K562 (cell line): ENCODE results near the gene MOB3C. TPM values are rescaled to one million over a fixed set of nuclear protein-coding genes. Genes with fewer than 3 reads are reported as not detected.

Source experiments
- ATAC-seq: fragments of 200-7000 bp; cut with Tn5 transposase; 3 replicates; pipeline ENCODE4 v1.9.1; 2020; ENCODE audit warnings: moderate library complexity
- BruUV-seq: library from RNA; stranded (reverse); fragments of 400-500 nt; replicated peaks from 2 replicates; lab custom pipeline; 2021; lab: Mats Ljungman, UMichigan
- CTCF ChIA-PET: fragments of 300-600 bp; formaldehyde crosslinking; extraction: SDS; loops from one replicate; lab custom pipeline; 2021; ENCODE audit warnings: low intra/inter-chr PET ratio; lab: Yijun Ruan, JAX
- POLR2A ChIA-PET: fragments of 300-600, 350-650 bp; sonication (Branson Sonifier 250); formaldehyde crosslinking; extraction: SDS; loops from one replicate; lab custom pipeline; 2021; ENCODE audit warnings: antibody characterized with exemption, inconsistent platforms; lab: Yijun Ruan, JAX
- DNase-seq, 4 experiments: peaks; one replicate each; pipeline versions ENCODE4 v3.0.0 to v3.0.0-alpha.2; 2011 to 2018; ENCODE audit warnings: low spot score in 3 of 4, mixed read lengths in 3 of 4; ENCODE audit errors: extremely low read depth in 1 of 4
- FAIRE-seq: peaks from 2 replicates; lab custom pipeline; 2011; peaks lifted over from hg19 to GRCh38; lab: Jason Lieb, UNC
- H2AFZ ChIP-seq: 2 replicates; pipeline ENCODE4 v1.6.0; 2011; ENCODE audit warnings: low read depth, low read length, control low read depth, inconsistent platforms
- H3K27ac ChIP-seq: fragments of 200-600 bp; 3 replicates; pipeline ENCODE4 v1.8.0; 2011; ENCODE audit warnings: low read depth, mild to moderate bottlenecking, control low read depth, inconsistent platforms, low read length, moderate library complexity, mixed read lengths; ENCODE audit errors: extremely low read depth
- H3K27me3 ChIP-seq, 2 experiments: fragments of 300-600 bp in 1 of 2; 2 replicates in 1 of 2; 3 replicates in 1 of 2; pipeline versions ENCODE4 v1.6.0 to v1.8.0; 2011; ENCODE audit warnings: inconsistent platforms in 2 of 2, low read length in 2 of 2, mild to moderate bottlenecking in 1 of 2, mixed read lengths in 1 of 2, moderate library complexity in 1 of 2; ENCODE audit not compliant: control insufficient read depth in 2 of 2, insufficient read depth in 2 of 2
- H3K36me3 ChIP-seq: fragments of 300-600 bp; 3 replicates; pipeline ENCODE4 v1.8.0; 2011; ENCODE audit warnings: mild to moderate bottlenecking, low read length, inconsistent platforms; ENCODE audit not compliant: control insufficient read depth, insufficient read depth
- H3K4me1 ChIP-seq, 2 experiments: fragments of 200-600 bp in 1 of 2; replicated peaks in 1 of 2; 2 replicates in 1 of 2; 3 replicates in 1 of 2; pipeline versions ENCODE4 v1.5.1 to v1.8.0; 2011; ENCODE audit warnings: inconsistent platforms in 2 of 2, low read length in 2 of 2, mild to moderate bottlenecking in 1 of 2, mixed read lengths in 1 of 2, moderate library complexity in 1 of 2; ENCODE audit not compliant: control insufficient read depth in 2 of 2, insufficient read depth in 2 of 2
- H3K4me2 ChIP-seq: 2 replicates; pipeline ENCODE4 v1.6.1; 2011; ENCODE audit warnings: low read length, control low read depth, inconsistent platforms, mixed read lengths; ENCODE audit not compliant: insufficient read depth
- H3K4me3 ChIP-seq: fragments of 200-600 bp; sonication (generic), shearing (Covaris generic); 2 replicates; pipeline ENCODE4 v1.5.1; 2016; ENCODE audit warnings: control low read depth, inconsistent platforms
- H3K79me2 ChIP-seq: fragments of 200-600 bp; 3 replicates; pipeline ENCODE4 v1.8.0; 2011; ENCODE audit warnings: low read length, inconsistent platforms; ENCODE audit not compliant: control insufficient read depth, insufficient read depth
- H3K9ac ChIP-seq, 2 experiments: 2 replicates each; pipeline versions ENCODE4 v1.6.0 to v1.6.1; 2011; ENCODE audit warnings: low read depth in 2 of 2, low read length in 2 of 2, control low read depth in 1 of 2, inconsistent platforms in 1 of 2, mild to moderate bottlenecking in 1 of 2, mixed read lengths in 1 of 2; ENCODE audit not compliant: insufficient read depth in 1 of 2
- H3K9me1 ChIP-seq: one replicate; pipeline ENCODE4 v1.6.0; 2011; ENCODE audit warnings: inconsistent platforms, mild to moderate bottlenecking, low read length, moderate library complexity; ENCODE audit not compliant: control insufficient read depth, insufficient read depth
- H3K9me3 ChIP-seq: replicated peaks from 2 replicates; pipeline ENCODE4 v1.5.1; 2011; ENCODE audit warnings: low read depth, low read length, inconsistent platforms; ENCODE audit not compliant: control insufficient read depth, insufficient read depth
- H4K20me1 ChIP-seq: replicated peaks from 2 replicates; pipeline ENCODE4 v1.6.1; 2011; ENCODE audit warnings: low read length, inconsistent platforms, mixed read lengths; ENCODE audit not compliant: control insufficient read depth, insufficient read depth
- ADNP ChIP-seq: fragments of 200-800 bp; sonication (Bioruptor generic); IDR thresholded peaks from 2 replicates; pipeline ENCODE4 v1.6.1; 2016; ENCODE audit warnings: missing genetic modification characterization, missing compliant biosample characterization
- BHLHE40 ChIP-seq: IDR thresholded peaks from 2 replicates; pipeline ENCODE4 v1.6.1; 2011; ENCODE audit warnings: low read length, improper control_type of control experiment
- BRF1 ChIP-seq: IDR thresholded peaks from 3 replicates; pipeline ENCODE4 v1.6.1; 2011; ENCODE audit warnings: borderline replicate concordance, mild to moderate bottlenecking; ENCODE audit not compliant: insufficient read length; ENCODE audit errors: extremely low read depth
- CEBPB ChIP-seq: fragments of 450-650 bp; IDR thresholded peaks from 2 replicates; pipeline ENCODE4 v1.6.1; 2016; ENCODE audit warnings: missing genetic modification characterization, missing compliant biosample characterization
- CTBP1 ChIP-seq: fragments of 450-650 bp; IDR thresholded peaks from 2 replicates; pipeline ENCODE4 v1.6.1; 2016; ENCODE audit warnings: borderline replicate concordance
- ELF2 ChIP-seq: fragments of 250-450 bp; sonication (Bioruptor Pico); IDR thresholded peaks from 2 replicates; pipeline ENCODE4 v1.5.0; 2021; ENCODE audit warnings: mild to moderate bottlenecking
- FOSL1 ChIP-seq: fragments of 200-800 bp; sonication (Bioruptor generic); conservative IDR thresholded peaks from 2 replicates; pipeline ENCODE4 v1.6.1; 2016; ENCODE audit warnings: missing genetic modification characterization, missing compliant biosample characterization
- JUND ChIP-seq, 2 experiments: IDR thresholded peaks; 2 replicates in 1 of 2; 3 replicates in 1 of 2; pipeline ENCODE4 v1.6.1; 2011; ENCODE audit warnings: borderline replicate concordance in 2 of 2, low read depth in 2 of 2, low read length in 2 of 2, improper control_type of control experiment in 1 of 2, missing biosample characterization in 1 of 2, missing genetic modification characterization in 1 of 2, missing genetic modification reagents in 1 of 2
- NR2C1 ChIP-seq, 2 experiments: fragments of 450-650 bp; IDR thresholded peaks; 2 replicates each; pipeline ENCODE4 v1.6.1; 2017; ENCODE audit warnings: mild to moderate bottlenecking in 2 of 2, antibody characterized with exemption in 1 of 2, inconsistent platforms in 1 of 2, missing compliant biosample characterization in 1 of 2, missing genetic modification characterization in 1 of 2
- NRF1 ChIP-seq, 2 experiments: fragments of 450-650 bp; IDR thresholded peaks in 1 of 2; conservative IDR thresholded peaks in 1 of 2; 2 replicates each; pipeline ENCODE4 v1.6.1; 2014; ENCODE audit warnings: mild to moderate bottlenecking in 2 of 2
- POLR3G ChIP-seq: IDR thresholded peaks from 2 replicates; pipeline ENCODE4 v1.6.1; 2011; ENCODE audit not compliant: insufficient read length, insufficient replicate concordance; ENCODE audit errors: extremely low read depth
- TCFL5 ChIP-seq: fragments of 250-450 bp; sonication (Bioruptor Pico); conservative IDR thresholded peaks from 2 replicates; pipeline ENCODE4 v1.6.1; 2021; ENCODE audit warnings: mild to moderate bottlenecking, moderate library complexity, matching md5 sums
- ZBTB7A ChIP-seq: IDR thresholded peaks from 2 replicates; pipeline ENCODE4 v1.6.1; 2011; ENCODE audit warnings: low read depth, mild to moderate bottlenecking, low read length, moderate library complexity, borderline replicate concordance; ENCODE audit not compliant: control insufficient read depth
- ZNF124 ChIP-seq: sonication (generic); formaldehyde crosslinking; IDR thresholded peaks from 2 replicates; pipeline ENCODE4 v1.8.1; 2022; ENCODE audit warnings: missing genetic modification reagents
- ZNF175 ChIP-seq: fragments of 200-800 bp; sonication (Bioruptor generic); IDR thresholded peaks from 2 replicates; pipeline ENCODE4 v1.6.1; 2016; ENCODE audit warnings: low read depth, mild to moderate bottlenecking, missing genetic modification characterization, missing compliant biosample characterization
- ZNF75A ChIP-seq: fragments of 450-650 bp; formaldehyde crosslinking; IDR thresholded peaks from 2 replicates; pipeline ENCODE4 v1.4.0; 2020; ENCODE audit warnings: mild to moderate bottlenecking
- ZNF76 ChIP-seq: fragments of 250-450 bp; sonication (Bioruptor Pico); IDR thresholded peaks from 2 replicates; pipeline ENCODE4 v1.4.0; 2020; ENCODE audit warnings: mild to moderate bottlenecking, moderate library complexity, borderline replicate concordance
- ZNF79 ChIP-seq: fragments of 250-450 bp; sonication (Bioruptor Pico); IDR thresholded peaks from 2 replicates; pipeline ENCODE4 v1.4.0; 2020; ENCODE audit warnings: low read depth, mild to moderate bottlenecking, moderate library complexity
- WGBS: fragments of 100-300 bp; shearing (Covaris generic); methylation state at CpG from one replicate; pipeline ENCODE4 v1.1.6; 2016; ENCODE audit warnings: low coverage, mixed read lengths; ENCODE audit not compliant: insufficient coverage; ENCODE audit errors: missing lambda C conversion rate; 5-methylcytosine and 5-hydroxymethylcytosine counted together
- in situ Hi-C: fragments of 300-500 bp; cut with MboI; formaldehyde crosslinking; loops from 4 replicates; pipeline ENCODE4 v1.15.0; 2018; ENCODE audit warnings: inconsistent platforms, mixed read lengths
- intact Hi-C: fragments of 100-400 bp; cut with micrococcal nuclease; formaldehyde crosslinking; loops from 2 replicates; pipeline ENCODE4 v1.14.2; 2022
- polyA plus RNA-seq, 8 experiments: library from polyadenylated mRNA; depleted of rRNA in 4 of 8; stranded (reverse) in 5 of 8; unstranded in 3 of 8; fragments of >200 nt; fragmentation: Nextera tagmentation in 2 of 8; fragmentation: Illumina TruSeq in 1 of 8; extraction: Ambion mirVana in 2 of 8; extraction: Trizol in 1 of 8; gene quantifications; 2 replicates each; pipeline versions ENCODE4 v1.2.1 to v1.2.3, GENCODE V29; 2011 to 2014; ENCODE audit warnings: inconsistent platforms in 1 of 8, missing spikeins in 1 of 8
- total RNA-seq, 7 experiments: library from RNA; depleted of rRNA in 6 of 7; stranded (reverse); fragments of >200 nt in 6 of 7; fragmentation: Illumina TruSeq in 2 of 7; extraction: Trizol in 2 of 7; gene quantifications; 2 replicates each; pipeline versions ENCODE4 v1.2.1 to v1.2.3, GENCODE V29; 2011 to 2021; ENCODE audit warnings: low replicate concordance in 1 of 7
- TF ChIP-seq, protein P1 (sequence below): fragments of 250-450 bp; sonication (Bioruptor Pico); IDR thresholded peaks from 2 replicates; pipeline ENCODE4 v1.5.0; 2021

Gene MOB3C
- total and polyA plus RNA-seq, 9 of the 15 experiments (the other 6 are each of a cell fraction or from before 2014, with no cell fraction given), result 1.0 to 7.5 (median 3.7) TPM

DNA sequence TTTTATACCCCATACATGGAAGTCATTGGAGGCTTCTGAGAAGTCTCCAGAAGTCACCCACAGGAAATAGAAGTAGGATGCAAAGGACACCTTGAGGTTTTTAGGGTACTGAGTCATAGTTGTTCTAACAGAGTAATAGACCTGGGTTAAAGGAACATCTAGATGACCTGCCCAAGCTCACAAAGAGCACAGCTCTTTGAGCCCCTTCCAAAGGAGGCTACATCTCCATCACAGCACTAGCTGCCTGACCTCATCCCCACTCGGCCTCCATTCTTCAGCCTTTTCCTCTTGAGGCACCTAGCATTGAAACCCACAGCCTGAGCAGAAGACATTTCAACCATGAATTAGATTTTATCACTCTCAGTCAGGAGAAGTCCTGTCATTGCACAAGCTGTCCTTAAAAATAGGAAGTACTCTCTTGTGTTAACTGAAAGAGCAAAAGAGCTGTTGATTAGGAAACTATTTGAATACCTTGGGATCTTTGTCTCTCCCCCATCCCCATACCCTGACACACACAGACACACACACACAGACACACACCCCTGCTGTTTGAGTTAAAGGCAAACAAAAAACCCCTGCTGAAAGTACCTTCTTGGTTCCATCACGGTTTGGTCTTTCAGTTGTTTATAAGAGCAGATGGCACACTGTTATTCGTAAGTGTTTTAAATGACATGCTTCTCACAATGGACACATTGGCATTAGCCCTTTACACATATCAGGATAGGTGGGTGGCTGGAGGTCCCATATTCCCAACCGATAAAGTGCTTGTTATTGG, 34.7 kb downstream of the MOB3C start (continued):
- TF ChIP-seq ZNF79 (CRISPR knock-in tag), result no peak
- peak; percentile 6; the same call in 1 of the 2 replicates for TF ChIP-seq FOSL1 (tag)
- peak; percentile 11 to 38; a peak in 2 of 4 replicates for TF ChIP-seq NRF1 (conservative IDR thresholded peaks at IDR 0.05 in 1 of 2, IDR thresholded peaks at IDR 0.05 in 1 of 2)
- TF ChIP-seq CTBP1, result peak; percentile 41; the same call in 1 of the 2 replicates
- peak; percentile 97 for TF ChIP-seq CEBPB (tag)
- peak; percentile 18; the same call in 1 of the 2 replicates for TF ChIP-seq JUND (IDR thresholded peaks at IDR 0.05; ENCODE audit: borderline replicate concordance, low read depth, low read length)
- TF ChIP-seq JUND (tag; IDR thresholded peaks at IDR 0.05; ENCODE audit: borderline replicate concordance, low read depth, low read length), result no peak; the same call in 2 of the 3 replicates
- TF ChIP-seq BRF1, result no peak

DNA sequence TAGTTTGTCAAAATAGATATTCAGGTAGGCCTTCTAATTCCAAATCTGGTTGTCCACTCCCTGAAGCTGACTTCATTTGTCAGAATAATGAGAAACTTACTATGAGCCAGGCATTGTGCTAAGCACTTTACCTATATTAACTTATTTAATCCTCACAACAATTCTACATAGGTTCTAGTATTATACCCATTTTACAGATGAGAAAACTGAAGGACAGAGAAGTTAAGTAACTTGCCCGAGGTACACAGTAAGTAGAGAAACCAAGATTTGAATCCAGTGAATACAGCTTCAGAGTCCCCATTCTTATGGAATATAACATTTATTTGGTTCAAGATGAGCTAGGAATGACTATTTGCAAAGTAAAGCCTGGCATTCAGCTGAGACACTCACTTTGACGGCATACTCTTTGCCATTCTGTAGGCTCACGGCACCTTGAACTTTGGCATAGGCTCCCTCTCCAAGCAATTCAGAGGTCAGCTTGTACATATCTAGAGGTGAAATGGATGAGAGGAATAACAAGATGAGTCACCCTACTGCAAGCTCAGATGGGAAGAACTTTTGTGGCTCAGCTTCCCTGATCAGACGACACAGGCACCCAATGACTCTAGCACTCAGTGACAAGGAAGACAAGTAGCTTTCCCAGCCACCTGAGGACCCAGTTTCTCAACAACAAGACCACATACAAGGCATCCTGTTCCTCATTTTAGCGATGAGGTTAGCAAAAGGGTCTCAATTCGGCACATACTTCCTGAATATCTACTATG, 36.3 kb downstream of the MOB3C start:
- H3K27ac ChIP-seq, result no peak overlapping the region
- peak; percentile 32 for FAIRE-seq
- no TSS peak for BruUV-seq
- peaks cover 69% of the 10 kb centered on the region for H3K36me3 ChIP-seq
- H3K9ac ChIP-seq, result no peak overlapping the region
- DNase-seq, result peak in 2 of 4 experiments; percentile 20 to 27
- H3K9me1 ChIP-seq, result no peaks in the 10 kb centered on the region
- no peak overlapping the region for H2AFZ ChIP-seq
- H3K27me3 ChIP-seq, result no peaks in the 10 kb centered on the region
- H3K79me2 ChIP-seq, result no peaks in the 10 kb centered on the region
- H3K9me3 ChIP-seq, result no peaks in the 10 kb centered on the region
- 79% methylated on average over 6 of the region's 6 CpGs for WGBS
- CTCF ChIA-PET, result no interaction called here
- H3K4me1 ChIP-seq, result peaks cover 10 to 38% of the 10 kb centered on the region in 2 experiments; a peak in 4 of 5 replicates
- in situ Hi-C loops, result no loop called here
- H3K4me3 ChIP-seq, result no peak overlapping the region
- H3K4me2 ChIP-seq, result no peak overlapping the region
- intact Hi-C loops, result no loop called here
- no peak for ATAC-seq
- H4K20me1 ChIP-seq, result 0 out of 2 replicates have a peak, but pooled peaks cover 4% of the 10 kb centered on the region
- POLR2A ChIA-PET, result interaction anchor here (0.9 to 1.0 kb wide), 3 partner anchors 10 to 30 kb away, joined by 3 to 5 read pairs (median 4); no protein-coding TSS in a partner anchor
- no peak for TF ChIP-seq BHLHE40
- no peak for TF ChIP-seq ZNF76 (CRISPR knock-in tag)
- no peak for TF ChIP-seq NR2C1 (IDR thresholded peaks at IDR 0.05)
- no peak for TF ChIP-seq NR2C1 (tag; IDR thresholded peaks at IDR 0.05)
- TF ChIP-seq TCFL5 (CRISPR knock-in tag), result no peak
- no peak for TF ChIP-seq ZNF124
- TF ChIP-seq ZNF75A (CRISPR knock-in tag), result no peak
- peak; percentile 75 for TF ChIP-seq ADNP (tag)
- TF ChIP-seq POLR3G, result no peak
- TF ChIP-seq ELF2 (CRISPR knock-in tag), result no peak
- no peak for TF ChIP-seq ZNF175 (CRISPR knock-in tag)
- no peak for TF ChIP-seq ZBTB7A
- TF ChIP-seq, protein P1, sequence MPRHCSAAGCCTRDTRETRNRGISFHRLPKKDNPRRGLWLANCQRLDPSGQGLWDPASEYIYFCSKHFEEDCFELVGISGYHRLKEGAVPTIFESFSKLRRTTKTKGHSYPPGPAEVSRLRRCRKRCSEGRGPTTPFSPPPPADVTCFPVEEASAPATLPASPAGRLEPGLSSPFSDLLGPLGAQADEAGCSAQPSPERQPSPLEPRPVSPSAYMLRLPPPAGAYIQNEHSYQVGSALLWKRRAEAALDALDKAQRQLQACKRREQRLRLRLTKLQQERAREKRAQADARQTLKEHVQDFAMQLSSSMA (CRISPR knock-in tag), result no peak
